HG03064 (cell line): ENCODE results near the gene CNGA2.
"Not testable (repeated sequence)": the region's sequence is repeated elsewhere in the genome, so short reads cannot be mapped to it uniquely, and the experiment has no call there.

Experiments
- ATAC-seq: cut with Tn5 transposase; IDR thresholded peaks from one replicate; pipeline ENCODE4 v1.9.1; 2021; ENCODE audit warnings: low read depth; ENCODE audit not compliant: unreplicated experiment

Gene CNGA2

GRCh38 chrX:151734446-151734845 is at the start of gene CNGA2:
TSS of gene CNGA2 (plus strand) at chrX:151734746. CDS start at chrX:151738484, 3,738 bp downstream.
- ATAC-seq, result no peak

- no peak for ATAC-seq
Observed at GRCh38 chrX:151687635-151688034, 46.9 kb upstream of the CNGA2 start.

GRCh38 chrX:151688695-151689094 is 45.9 kb upstream of the CNGA2 start:
- ATAC-seq, result no peak

DNA sequence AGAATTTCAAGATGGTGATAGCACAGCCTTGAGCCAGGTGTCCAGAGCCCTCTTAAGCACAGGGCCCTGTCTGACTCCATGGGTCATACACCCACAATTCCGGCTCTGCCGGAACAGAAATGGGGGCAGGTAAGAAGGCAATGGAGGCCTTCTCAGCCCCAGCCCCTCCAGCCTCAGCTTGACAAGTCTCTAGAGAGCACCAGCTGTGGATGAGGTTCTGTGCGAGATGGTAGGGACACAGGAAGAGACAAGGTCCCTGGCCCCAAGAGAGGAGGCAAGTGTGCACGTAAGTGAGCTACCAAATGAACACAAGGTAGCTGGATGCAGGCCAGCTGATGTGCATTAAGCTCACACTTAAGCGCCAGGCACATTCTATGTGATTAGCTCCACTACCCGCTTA is 41.7 kb upstream of the CNGA2 start:
- no peak for ATAC-seq

DNA sequence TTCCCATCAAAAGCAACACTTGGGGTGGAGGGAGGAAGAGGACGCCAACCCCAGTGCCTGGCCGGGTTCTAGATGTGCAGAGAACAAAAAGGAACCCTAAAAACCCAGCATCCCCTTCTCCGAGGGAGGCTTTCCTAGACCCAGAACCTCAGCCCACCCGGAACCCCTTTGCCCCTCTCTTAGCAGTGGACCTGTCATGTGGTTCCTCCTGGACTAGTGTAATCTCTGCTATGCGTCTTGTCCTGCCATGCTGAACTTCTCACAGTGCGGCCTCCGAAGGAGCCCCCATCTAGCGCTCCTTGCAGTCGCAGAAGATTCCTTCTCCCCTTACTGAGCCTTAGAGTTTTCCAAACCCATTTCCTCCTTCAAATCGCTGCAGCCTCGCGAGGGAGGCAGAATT is 40.4 kb upstream of the CNGA2 start:
- no peak for ATAC-seq

GRCh38 chrX:151694661-151695582 is 39.6 kb upstream of the CNGA2 start, which contains the start of gene PRRG3:
TSS of gene PRRG3 (plus strand) at chrX:151695458. CDS start at chrX:151698815, 3,357 bp downstream.
- no peak for ATAC-seq

GRCh38 chrX:151695583-151696340 is 38.8 kb upstream of the CNGA2 start:
- no peak for ATAC-seq

- ATAC-seq, result not testable (repeated sequence)
Observed at GRCh38 chrX:151697082-151697481, 37.5 kb upstream of the CNGA2 start.

- ATAC-seq, result no peak
Observed at GRCh38 chrX:151697522-151697921, 37.0 kb upstream of the CNGA2 start.

GRCh38 chrX:151698485-151698884 is 36.1 kb upstream of the CNGA2 start:
- ATAC-seq, result no peak

DNA sequence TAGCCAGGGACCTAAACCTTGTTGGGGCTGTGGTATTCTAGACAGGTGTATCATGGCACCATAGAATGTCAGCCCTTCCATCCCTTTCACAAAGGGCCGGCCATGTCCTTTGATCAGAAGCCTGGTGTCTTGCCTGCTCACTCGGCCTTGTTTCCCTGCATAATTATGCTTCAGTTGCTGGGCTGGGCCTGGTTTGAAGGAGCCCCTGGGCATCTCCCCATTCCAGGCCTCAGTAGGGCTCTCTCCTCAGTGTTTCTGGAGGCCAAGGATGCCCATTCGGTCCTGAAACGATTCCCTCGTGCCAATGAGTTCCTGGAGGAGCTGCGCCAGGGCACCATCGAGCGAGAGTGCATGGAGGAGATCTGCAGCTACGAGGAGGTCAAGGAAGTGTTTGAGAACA is 34.8 kb upstream of the CNGA2 start:
- no peak for ATAC-seq

DNA sequence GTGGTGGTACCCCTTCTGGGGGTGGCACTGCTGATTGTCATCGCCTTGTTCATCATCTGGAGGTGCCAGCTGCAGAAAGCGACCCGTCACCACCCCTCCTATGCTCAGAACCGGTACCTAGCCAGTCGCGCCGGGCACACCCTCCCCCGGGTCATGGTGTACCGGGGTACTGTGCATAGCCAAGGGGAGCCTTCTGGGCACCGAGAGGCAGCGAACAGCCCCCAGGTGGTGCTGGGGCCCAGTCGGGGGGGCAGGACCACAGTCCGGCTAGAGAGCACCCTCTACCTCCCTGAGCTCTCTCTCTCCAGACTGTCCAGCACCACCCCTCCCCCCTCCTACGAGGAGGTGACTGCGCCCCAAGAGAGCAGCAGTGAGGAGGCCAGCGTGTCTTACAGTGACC is 34.0 kb upstream of the CNGA2 start:
- no peak for ATAC-seq

DNA sequence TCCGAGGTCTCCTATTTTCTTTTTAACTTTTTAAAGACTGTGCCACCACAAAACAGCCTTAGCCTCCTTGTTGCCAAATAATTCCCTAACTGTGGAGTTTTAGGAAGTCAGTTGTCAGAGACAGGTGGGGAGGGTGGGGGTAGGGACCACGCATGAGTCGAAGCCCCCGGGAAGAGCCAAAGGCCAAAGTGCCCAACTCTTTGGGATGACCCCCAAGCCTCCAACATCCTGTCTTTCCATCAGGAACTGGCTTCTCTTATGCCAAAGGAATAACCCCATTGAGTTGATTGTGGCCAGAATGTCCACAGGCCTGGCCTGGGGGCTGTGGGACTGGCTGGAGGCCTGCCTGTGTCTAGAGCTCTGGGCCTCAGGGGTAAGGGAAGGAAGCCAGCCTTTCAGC is 33.5 kb upstream of the CNGA2 start:
- no peak for ATAC-seq

DNA sequence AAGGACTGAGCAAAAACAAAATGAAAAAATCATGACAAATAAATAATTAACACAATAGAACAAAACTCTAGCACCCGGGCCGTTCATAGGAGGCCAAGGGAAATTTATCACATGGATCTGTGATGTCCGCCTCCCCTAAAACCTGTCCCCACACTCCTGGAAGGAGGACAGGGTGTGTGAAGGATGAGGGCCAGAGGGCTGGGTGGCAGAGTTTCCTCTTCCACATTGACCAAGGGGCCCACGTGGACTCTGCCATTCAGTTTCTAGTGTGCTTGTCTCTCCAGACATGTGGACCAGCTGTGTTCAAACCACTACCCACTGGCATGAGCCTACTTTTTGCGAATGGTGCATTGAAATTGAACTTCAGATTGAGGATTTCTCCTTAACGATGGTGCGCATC is 33.0 kb upstream of the CNGA2 start:
- ATAC-seq, result no peak

GRCh38 chrX:151702026-151702714 is 32.4 kb upstream of the CNGA2 start:
- no peak for ATAC-seq

DNA sequence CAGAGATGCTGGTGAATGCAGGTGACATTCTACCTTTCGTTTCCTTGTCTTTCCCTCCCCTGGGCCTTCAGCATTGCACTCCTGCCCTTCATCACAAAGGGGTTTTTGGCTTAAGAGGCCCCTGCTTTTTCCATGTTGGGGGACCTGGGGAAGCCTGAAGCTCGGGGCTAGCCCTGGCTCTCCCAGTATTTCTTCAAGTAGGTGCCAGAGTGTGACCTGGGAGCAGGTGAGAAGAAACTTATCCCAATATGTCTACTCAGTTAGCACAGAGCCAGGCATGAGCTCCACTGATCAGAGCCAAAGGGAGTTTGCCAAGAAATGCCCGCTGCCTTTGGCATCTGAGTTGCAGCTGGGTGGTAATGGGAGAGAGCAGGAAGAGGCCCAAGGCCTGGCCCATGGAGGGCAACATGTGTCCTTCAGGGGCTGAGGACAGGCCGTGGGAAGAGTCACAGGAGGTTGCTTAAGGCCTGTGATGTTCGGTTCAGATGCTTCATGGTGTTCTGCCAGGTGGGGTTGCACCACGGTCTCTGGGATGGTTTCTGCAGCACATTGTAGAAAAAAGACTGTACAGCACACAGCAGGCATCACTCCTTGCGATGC is 31.7 kb upstream of the CNGA2 start:
- ATAC-seq, result no peak

DNA sequence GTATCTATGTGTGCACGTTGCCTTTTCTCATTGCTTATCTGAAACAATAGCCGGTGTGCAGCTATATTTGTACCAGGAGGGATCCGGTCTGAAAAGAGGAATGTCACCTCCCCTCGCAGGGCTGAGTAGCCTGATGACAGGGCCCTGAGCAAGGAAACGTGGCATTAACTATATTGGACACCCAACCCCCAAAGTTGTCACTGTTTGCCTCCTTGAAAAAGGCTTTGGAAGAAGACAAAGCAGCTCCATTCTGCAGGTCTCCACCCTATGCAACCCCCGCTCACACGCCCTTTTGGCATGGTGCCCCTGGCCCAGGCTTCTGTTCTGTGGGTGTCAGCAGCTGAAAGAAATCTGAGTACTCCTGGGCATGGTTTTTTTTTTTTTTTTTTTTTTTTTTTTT is 31.1 kb upstream of the CNGA2 start:
- ATAC-seq, result no peak

GRCh38 chrX:151704041-151704663 is 30.4 kb upstream of the CNGA2 start:
- no peak for ATAC-seq

GRCh38 chrX:151708821-151709220 is 25.7 kb upstream of the CNGA2 start:
- no peak for ATAC-seq

DNA sequence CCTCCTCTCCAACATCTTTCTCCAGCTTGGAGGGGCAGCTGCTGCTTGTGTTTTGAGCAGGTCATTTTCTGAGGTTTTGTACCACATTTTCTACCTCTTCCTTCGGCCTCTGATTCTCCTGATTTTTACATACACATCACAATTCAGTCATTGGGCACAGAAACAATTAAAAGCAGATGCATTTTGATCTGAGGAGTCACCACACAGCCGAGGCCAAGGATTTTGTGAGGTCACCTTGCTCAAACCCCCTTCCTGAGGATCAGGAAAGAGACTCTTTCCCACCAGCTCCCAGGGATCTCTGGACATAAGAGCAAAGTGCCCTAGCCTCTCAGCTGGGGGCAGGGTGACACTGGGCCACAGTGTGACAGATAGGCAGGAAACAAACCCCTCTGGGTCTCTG is 24.1 kb upstream of the CNGA2 start:
- no peak for ATAC-seq
